GM12878 (cell line): Measurements from ENCODE around the gene SLC12A6. TPM values are rescaled to one million over a fixed set of nuclear protein-coding genes. Genes with fewer than 3 reads are reported as not detected.

Source experiments
- ATF7 ChIP-seq: fragments of 450-650 bp; IDR thresholded peaks from 2 replicates; pipeline ENCODE4 v1.6.1; 2016; ENCODE audit warnings: low read depth, mild to moderate bottlenecking
- BCL11A ChIP-seq: IDR thresholded peaks from 2 replicates; pipeline ENCODE4 v1.6.1; 2011; ENCODE audit warnings: low read depth, low read length
- CBFB ChIP-seq: IDR thresholded peaks from 2 replicates; pipeline ENCODE4 v1.6.1; 2016; ENCODE audit warnings: antibody characterized with exemption, low read depth
- CUX1 ChIP-seq: IDR thresholded peaks from 2 replicates; pipeline ENCODE4 v1.6.1; 2012; ENCODE audit warnings: improper control_type of control experiment, low read depth, low read length; ENCODE audit not compliant: insufficient replicate concordance
- KAT2A ChIP-seq: conservative IDR thresholded peaks from 2 replicates; pipeline ENCODE4 v1.6.1; 2011; ENCODE audit warnings: low read depth, low read length; ENCODE audit not compliant: control insufficient read depth
- PBX3 ChIP-seq: IDR thresholded peaks from 2 replicates; pipeline ENCODE4 v1.6.1; 2011; ENCODE audit warnings: mild to moderate bottlenecking, low read depth, low read length, moderate library complexity; ENCODE audit not compliant: insufficient replicate concordance
- RFX5 ChIP-seq: IDR thresholded peaks from 2 replicates; pipeline ENCODE4 v1.6.1; 2011; ENCODE audit warnings: low read depth, low read length, improper control_type of control experiment
- SMC3 ChIP-seq: IDR thresholded peaks from 2 replicates; pipeline ENCODE4 v1.6.1; 2011; ENCODE audit warnings: low read length, improper control_type of control experiment, borderline replicate concordance
- SRF ChIP-seq, 2 experiments: IDR thresholded peaks; 2 replicates each; pipeline ENCODE4 v1.6.1; 2011; ENCODE audit warnings: low read depth in 2 of 2, low read length in 2 of 2, mild to moderate bottlenecking in 1 of 2, moderate library complexity in 1 of 2
- YBX1 ChIP-seq: fragments of 450-650 bp; IDR thresholded peaks from 2 replicates; pipeline ENCODE4 v1.6.1; 2016; ENCODE audit warnings: antibody characterized with exemption
- polyA plus RNA-seq, 11 experiments: library from polyadenylated mRNA; depleted of rRNA in 4 of 11; unstranded in 6 of 11; stranded (reverse) in 5 of 11; fragments of >200 nt; fragmentation: Nextera tagmentation in 4 of 11; fragmentation: Illumina TruSeq in 1 of 11; extraction: Ambion mirVana in 4 of 11; extraction: Trizol in 1 of 11; gene quantifications; 1 replicate in 1 of 11; 2 replicates in 10 of 11; pipeline versions ENCODE4 v1.2.1 to v1.2.3, GENCODE V29; 2011 to 2016; ENCODE audit warnings: inconsistent platforms in 2 of 11, missing spikeins in 2 of 11, low read depth in 1 of 11
- total RNA-seq, 4 experiments: library from RNA; depleted of rRNA in 3 of 4; stranded (reverse); fragments of >200 nt in 3 of 4; fragmentation: Illumina TruSeq in 1 of 4; extraction: Trizol in 1 of 4; gene quantifications; 2 replicates each; pipeline versions ENCODE4 v1.2.1 to v1.2.3, GENCODE V29; 2013 to 2021
- TF ChIP-seq, protein P1 (sequence below): fragments of 450-650 bp; IDR thresholded peaks from 2 replicates; pipeline ENCODE4 v1.6.1; 2017; ENCODE audit warnings: low read depth, mild to moderate bottlenecking, moderate library complexity
- TF ChIP-seq, protein P2 (sequence below): IDR thresholded peaks from 2 replicates; pipeline ENCODE4 v1.6.1; 2012; ENCODE audit warnings: low read depth, low read length, improper control_type of control experiment
- TF ChIP-seq, protein P3 (sequence below): fragments of 450-650 bp; IDR thresholded peaks from 2 replicates; pipeline ENCODE4 v1.6.1; 2016; ENCODE audit warnings: mild to moderate bottlenecking, moderate library complexity, borderline replicate concordance

Gene SLC12A6
- total and polyA plus RNA-seq, 10 of the 15 experiments (the other 5 are each of a cell fraction or from before 2014, with no cell fraction given): 4.7 to 94.4 (median 34.2) TPM

- TF ChIP-seq PBX3 (no peak), CUX1 (no peak), YBX1 (no peak), ATF7 (no peak), KAT2A (no peak), BCL11A (no peak), CBFB (0 out of 2 replicates have a peak, but pooled peaks have one; percentile 39), SMC3 (peak; percentile 91), SRF (IDR thresholded peaks at IDR 0.05; ENCODE audit: low read depth in 2 of 2, low read length in 2 of 2) (no peak), RFX5 (0 out of 2 replicates have a peak, but pooled peaks have one; percentile 49)
- TF ChIP-seq, protein P1, sequence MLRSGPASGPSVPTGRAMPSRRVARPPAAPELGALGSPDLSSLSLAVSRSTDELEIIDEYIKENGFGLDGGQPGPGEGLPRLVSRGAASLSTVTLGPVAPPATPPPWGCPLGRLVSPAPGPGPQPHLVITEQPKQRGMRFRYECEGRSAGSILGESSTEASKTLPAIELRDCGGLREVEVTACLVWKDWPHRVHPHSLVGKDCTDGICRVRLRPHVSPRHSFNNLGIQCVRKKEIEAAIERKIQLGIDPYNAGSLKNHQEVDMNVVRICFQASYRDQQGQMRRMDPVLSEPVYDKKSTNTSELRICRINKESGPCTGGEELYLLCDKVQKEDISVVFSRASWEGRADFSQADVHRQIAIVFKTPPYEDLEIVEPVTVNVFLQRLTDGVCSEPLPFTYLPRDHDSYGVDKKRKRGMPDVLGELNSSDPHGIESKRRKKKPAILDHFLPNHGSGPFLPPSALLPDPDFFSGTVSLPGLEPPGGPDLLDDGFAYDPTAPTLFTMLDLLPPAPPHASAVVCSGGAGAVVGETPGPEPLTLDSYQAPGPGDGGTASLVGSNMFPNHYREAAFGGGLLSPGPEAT: no peak
- TF ChIP-seq, protein P2, sequence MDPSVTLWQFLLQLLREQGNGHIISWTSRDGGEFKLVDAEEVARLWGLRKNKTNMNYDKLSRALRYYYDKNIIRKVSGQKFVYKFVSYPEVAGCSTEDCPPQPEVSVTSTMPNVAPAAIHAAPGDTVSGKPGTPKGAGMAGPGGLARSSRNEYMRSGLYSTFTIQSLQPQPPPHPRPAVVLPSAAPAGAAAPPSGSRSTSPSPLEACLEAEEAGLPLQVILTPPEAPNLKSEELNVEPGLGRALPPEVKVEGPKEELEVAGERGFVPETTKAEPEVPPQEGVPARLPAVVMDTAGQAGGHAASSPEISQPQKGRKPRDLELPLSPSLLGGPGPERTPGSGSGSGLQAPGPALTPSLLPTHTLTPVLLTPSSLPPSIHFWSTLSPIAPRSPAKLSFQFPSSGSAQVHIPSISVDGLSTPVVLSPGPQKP: 0 out of 2 replicates have a peak, but pooled peaks have one; percentile 37
- TF ChIP-seq, protein P3, sequence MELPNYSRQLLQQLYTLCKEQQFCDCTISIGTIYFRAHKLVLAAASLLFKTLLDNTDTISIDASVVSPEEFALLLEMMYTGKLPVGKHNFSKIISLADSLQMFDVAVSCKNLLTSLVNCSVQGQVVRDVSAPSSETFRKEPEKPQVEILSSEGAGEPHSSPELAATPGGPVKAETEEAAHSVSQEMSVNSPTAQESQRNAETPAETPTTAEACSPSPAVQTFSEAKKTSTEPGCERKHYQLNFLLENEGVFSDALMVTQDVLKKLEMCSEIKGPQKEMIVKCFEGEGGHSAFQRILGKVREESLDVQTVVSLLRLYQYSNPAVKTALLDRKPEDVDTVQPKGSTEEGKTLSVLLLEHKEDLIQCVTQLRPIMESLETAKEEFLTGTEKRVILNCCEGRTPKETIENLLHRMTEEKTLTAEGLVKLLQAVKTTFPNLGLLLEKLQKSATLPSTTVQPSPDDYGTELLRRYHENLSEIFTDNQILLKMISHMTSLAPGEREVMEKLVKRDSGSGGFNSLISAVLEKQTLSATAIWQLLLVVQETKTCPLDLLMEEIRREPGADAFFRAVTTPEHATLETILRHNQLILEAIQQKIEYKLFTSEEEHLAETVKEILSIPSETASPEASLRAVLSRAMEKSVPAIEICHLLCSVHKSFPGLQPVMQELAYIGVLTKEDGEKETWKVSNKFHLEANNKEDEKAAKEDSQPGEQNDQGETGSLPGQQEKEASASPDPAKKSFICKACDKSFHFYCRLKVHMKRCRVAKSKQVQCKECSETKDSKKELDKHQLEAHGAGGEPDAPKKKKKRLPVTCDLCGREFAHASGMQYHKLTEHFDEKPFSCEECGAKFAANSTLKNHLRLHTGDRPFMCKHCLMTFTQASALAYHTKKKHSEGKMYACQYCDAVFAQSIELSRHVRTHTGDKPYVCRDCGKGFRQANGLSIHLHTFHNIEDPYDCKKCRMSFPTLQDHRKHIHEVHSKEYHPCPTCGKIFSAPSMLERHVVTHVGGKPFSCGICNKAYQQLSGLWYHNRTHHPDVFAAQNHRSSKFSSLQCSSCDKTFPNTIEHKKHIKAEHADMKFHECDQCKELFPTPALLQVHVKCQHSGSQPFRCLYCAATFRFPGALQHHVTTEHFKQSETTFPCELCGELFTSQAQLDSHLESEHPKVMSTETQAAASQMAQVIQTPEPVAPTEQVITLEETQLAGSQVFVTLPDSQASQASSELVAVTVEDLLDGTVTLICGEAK: no peak
Observed at GRCh38 chr15:34209421-34210282, 127.9 kb downstream of the SLC12A6 start, which contains the start of gene KATNBL1 (continued).
